Measurements from ENCODE around the gene MYO18A. TPM values are rescaled to one million over a fixed set of nuclear protein-coding genes. Genes with fewer than 3 reads are reported as not detected.

Gene MYO18A
- total RNA-seq, 3 donors from 2014 or later (not counting 1 experiment from before 2014, with no cell fraction given), result 110 to 117 (median 115) TPM

GRCh38 chr17:29168079-29168758 lies 12.0 kb downstream of the MYO18A start:
- TF ChIP-seq CTCF (IDR thresholded peaks at IDR 0.05), result no peak
- ATAC-seq, result no peak
- WGBS (ENCODE audit: insufficient coverage), result 84% methylated on average over 2 of the region's 3 CpGs
- H3K4me1 Mint-ChIP-seq, result no peaks in the 10 kb centered on the region
- no peaks in the 10 kb centered on the region for H3K9me3 Mint-ChIP-seq
- Histone ChIP-seq H3K27me3 (ENCODE audit: control insufficient read depth, insufficient read depth, low read length) (no peaks in the 10 kb centered on the region), H3K4me1 (ENCODE audit: control insufficient read depth, insufficient read depth, low read length) (no peaks in the 10 kb centered on the region), H3K27ac (ENCODE audit: low read length) (no peak overlapping the region), H3K36me3 (ENCODE audit: control insufficient read depth, insufficient read depth, low read length) (no peaks in the 10 kb centered on the region), H3K4me3 (ENCODE audit: low read length) (no peak overlapping the region), H3K9me3 (ENCODE audit: control insufficient read depth, insufficient read depth, low read length) (no peaks in the 10 kb centered on the region)
- H3K36me3 Mint-ChIP-seq, result no peaks in the 10 kb centered on the region
- no peak overlapping the region for H3K27ac Mint-ChIP-seq
- intact Hi-C loops (cut with micrococcal nuclease), result no loop called here
- no peak overlapping the region for H3K4me3 Mint-ChIP-seq
- H3K27me3 Mint-ChIP-seq (ENCODE audit: low read depth in 2 of 2), result no peaks in the 10 kb centered on the region
- DNase-seq, result no peak

- intact Hi-C loops (cut with micrococcal nuclease), result no loop called here
- Mint-ChIP-seq H3K9me3 (no peaks in the 10 kb centered on the region), H3K36me3 (no peaks in the 10 kb centered on the region), H3K27me3 (ENCODE audit: low read depth in 2 of 2) (no peaks in the 10 kb centered on the region), H3K4me1 (no peaks in the 10 kb centered on the region), H3K4me3 (no peak overlapping the region), H3K27ac (no peak overlapping the region)
- H3K9me3 ChIP-seq (ENCODE audit: control insufficient read depth, insufficient read depth, low read length), result no peaks in the 10 kb centered on the region
- ATAC-seq (no peak), DNase-seq (no peak)
- H3K36me3 ChIP-seq (ENCODE audit: control insufficient read depth, insufficient read depth, low read length), result no peaks in the 10 kb centered on the region
- no peaks in the 10 kb centered on the region for H3K27me3 ChIP-seq (ENCODE audit: control insufficient read depth, insufficient read depth, low read length)
- TF ChIP-seq CTCF (IDR thresholded peaks at IDR 0.05), result no peak
- H3K4me1 ChIP-seq (ENCODE audit: control insufficient read depth, insufficient read depth, low read length), result no peaks in the 10 kb centered on the region
- no peak overlapping the region for H3K27ac ChIP-seq (ENCODE audit: low read length)
- no peak overlapping the region for H3K4me3 ChIP-seq (ENCODE audit: low read length)
- 91% methylated on average over 4 of the region's 4 CpGs for WGBS (ENCODE audit: insufficient coverage)
Measured at GRCh38 chr17:29167393-29168078, 12.7 kb downstream of the MYO18A start.

GRCh38 chr17:29166507-29166887 lies 13.7 kb downstream of the MYO18A start:
- Histone ChIP-seq H3K27me3 (ENCODE audit: control insufficient read depth, insufficient read depth, low read length) (no peaks in the 10 kb centered on the region), H3K36me3 (ENCODE audit: control insufficient read depth, insufficient read depth, low read length) (no peaks in the 10 kb centered on the region), H3K4me1 (ENCODE audit: control insufficient read depth, insufficient read depth, low read length) (no peaks in the 10 kb centered on the region), H3K9me3 (ENCODE audit: control insufficient read depth, insufficient read depth, low read length) (no peaks in the 10 kb centered on the region), H3K27ac (ENCODE audit: low read length) (no peak overlapping the region), H3K4me3 (ENCODE audit: low read length) (no peak overlapping the region)
- H3K9me3 Mint-ChIP-seq, result no peaks in the 10 kb centered on the region
- no peak for ATAC-seq
- 96% methylated on average over 21 of the region's 21 CpGs for WGBS (ENCODE audit: insufficient coverage)
- no peak for TF ChIP-seq CTCF (IDR thresholded peaks at IDR 0.05)
- no peak overlapping the region for H3K4me3 Mint-ChIP-seq
- no peaks in the 10 kb centered on the region for H3K36me3 Mint-ChIP-seq
- intact Hi-C loops (cut with micrococcal nuclease), result no loop called here
- DNase-seq, result no peak
- no peak overlapping the region for H3K27ac Mint-ChIP-seq
- H3K4me1 Mint-ChIP-seq, result no peaks in the 10 kb centered on the region
- H3K27me3 Mint-ChIP-seq (ENCODE audit: low read depth in 2 of 2), result no peaks in the 10 kb centered on the region

Measured in natural killer cell (primary cell).